Mucosa of gallbladder (tissue), 1 donor: Measurements from ENCODE around the gene EXTL1. TPM values are rescaled to one million over a fixed set of nuclear protein-coding genes. Genes with fewer than 3 reads are reported as not detected.

Experiments used
- DNase-seq: peaks from one replicate; pipeline ENCODE4 v3.0.0-alpha.2; 2020; ENCODE audit warnings: low spot score
- total RNA-seq: library from RNA; stranded (reverse); gene quantifications from one replicate; pipeline ENCODE4 v1.2.1, GENCODE V29; 2021
- donor health status: DM: no; HTN: no; CAD: no.

The EXTL1 gene
- total RNA-seq, 1 donor from 2014 or later, result 1.6 TPM

DNA sequence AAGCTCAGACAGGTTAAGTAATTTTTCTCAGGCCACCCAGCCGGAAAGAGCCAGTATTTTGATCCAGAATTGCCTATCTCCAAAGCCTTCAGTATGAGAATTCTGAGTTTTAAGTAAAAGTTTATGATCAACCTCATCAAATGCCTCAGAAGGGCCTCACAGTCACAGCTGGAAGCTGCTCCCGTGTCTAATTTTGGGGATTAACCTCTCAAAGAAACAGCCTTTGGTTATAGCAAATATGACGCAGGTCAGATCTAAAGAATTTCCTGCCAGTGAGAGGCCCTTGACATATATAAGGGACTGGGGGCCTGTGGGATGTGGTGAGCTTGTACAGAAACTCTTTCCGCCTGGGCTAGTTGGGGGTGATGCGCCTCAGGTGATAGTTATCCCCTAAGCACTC is 2.3 kb downstream of the EXTL1 start:
- no peak for DNase-seq

DNA sequence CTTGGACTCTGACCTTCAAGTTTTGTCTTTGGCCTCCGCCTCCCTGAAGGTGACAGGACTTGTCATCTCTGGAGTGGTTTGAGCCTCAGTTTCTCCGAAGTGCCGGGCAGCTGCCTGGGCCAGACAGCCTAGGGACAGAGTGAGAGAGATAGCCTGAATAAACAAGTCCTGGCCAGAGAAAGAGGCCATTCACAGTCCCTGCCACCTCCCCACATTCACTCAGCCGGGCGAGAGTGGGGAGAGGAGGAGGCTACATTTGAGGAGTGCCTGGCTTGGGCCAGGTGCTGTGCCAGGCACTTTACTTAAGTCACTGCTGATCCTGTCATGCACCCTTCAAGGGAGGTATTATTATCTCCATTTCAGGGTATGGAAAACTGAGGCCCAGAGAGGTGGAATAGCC is 3.5 kb downstream of the EXTL1 start:
- no peak for DNase-seq

DNA sequence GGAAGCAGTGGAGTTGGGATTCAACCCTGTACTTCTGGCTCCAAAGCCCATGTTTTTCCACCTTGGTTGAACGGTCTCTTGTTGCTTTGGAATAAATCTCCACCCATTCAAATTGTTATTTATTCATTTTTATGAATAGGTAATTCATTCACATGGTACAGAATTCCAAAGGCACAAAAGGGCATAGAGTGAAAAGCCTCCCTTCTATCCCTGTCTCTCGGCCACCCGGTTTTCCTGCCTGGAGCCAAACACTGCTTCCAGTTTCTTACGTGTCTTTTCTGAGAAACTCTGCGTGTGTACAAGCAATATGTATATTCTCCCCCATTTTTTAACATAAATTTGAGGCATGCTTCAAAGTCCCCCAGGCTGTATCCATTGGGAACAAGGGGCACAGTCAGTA is 3.9 kb downstream of the EXTL1 start:
- DNase-seq, result no peak

DNA sequence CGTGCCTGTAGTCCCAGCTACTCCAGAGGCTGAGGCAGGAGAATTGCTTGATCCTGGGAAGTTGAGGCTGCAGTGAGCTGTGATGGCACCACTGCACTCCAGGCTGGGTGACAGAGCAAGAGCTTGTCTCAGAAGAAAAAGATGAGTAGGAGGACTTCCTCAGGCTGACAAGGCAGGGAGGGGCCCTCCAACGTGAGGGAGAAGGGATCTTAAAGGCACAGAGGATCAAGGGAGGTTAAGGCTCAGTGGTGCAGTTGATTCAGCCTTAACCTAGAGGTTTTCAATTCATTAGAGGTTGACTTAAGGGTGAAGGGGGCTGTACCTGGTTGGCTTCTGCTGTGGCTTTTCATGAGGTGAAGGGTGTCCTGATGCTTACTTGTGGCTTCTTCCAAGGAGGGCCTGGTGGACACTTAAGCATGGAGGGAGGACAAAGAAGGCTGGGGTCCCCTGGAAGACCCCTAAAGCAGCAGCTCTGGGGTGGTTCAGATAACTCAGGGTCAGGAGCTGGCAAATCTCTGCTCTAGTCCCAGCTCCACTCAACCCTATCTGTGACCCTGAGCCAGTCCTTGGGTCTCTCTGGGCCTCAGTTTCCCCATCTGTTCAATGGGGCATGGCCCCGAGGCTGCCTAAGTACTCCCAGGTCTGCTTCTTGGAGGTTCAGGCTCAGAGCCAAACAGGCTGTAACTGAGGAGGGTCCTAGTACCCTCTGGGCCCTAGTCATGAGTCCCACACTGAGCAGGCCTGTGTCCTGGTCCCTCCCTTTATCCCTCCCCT is 6.3 kb downstream of the EXTL1 start:
- no peak for DNase-seq

DNA sequence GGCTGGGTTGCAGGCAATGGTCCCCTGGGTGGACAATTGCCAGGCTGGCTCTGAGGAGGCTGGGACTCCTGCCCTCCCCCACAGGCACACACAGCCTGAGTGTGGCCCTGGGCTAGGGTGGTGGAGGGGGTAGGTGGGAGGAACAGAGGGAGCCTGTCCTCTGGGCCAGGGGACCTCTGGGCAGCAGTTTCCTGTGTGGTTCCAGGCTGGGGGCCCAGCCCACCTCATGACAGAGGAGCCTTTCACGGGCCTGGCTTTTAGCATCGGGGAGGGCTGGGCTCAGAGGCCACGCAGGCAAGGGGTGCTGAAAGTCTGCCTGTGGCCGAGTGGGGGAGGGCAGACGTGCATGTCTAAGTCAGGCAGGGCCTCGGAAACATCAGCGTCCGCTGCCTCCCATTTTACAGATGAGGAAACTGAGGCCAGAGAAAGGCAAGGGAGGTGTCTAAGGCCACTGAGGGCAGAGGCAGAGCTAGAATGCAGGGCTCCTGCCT is 7.0 kb downstream of the EXTL1 start:
- DNase-seq, result no peak

DNA sequence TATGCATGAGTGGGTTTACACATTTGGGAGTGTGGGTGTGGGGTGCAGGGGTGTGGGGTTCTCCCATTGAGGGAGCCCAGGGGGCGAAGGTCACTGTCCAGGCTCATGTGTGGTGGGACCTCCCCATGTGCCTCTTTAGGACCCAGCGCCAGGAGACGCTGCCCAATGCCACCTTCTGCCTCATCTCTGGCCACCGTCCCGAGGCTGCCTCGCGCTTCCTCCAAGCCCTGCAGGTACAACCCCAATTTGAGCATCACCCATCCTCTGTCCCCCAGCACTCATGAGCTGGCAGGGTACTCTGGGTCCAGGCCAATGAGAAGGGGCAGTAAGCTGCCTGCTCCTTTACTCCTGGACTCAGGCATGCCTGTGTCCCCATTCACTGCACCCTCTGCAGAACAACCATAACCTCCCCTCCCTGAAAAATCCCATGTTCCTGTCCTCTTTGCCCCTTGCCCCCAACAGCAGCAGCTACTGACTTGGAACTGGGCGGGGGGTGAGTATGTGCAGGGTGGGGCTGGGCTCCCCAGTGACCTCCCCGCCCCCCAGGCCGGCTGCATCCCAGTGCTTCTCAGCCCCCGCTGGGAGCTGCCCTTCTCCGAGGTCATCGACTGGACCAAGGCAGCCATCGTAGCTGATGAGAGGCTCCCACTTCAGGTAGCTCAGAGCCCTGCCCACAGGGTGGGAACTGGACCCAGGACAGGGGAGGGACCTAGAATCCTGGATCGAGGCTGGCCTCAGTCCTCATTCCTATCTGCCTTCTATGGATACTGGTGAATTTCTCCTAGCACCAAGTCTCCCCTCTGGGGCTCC is 7.7 kb downstream of the EXTL1 start:
- no peak for DNase-seq

DNA sequence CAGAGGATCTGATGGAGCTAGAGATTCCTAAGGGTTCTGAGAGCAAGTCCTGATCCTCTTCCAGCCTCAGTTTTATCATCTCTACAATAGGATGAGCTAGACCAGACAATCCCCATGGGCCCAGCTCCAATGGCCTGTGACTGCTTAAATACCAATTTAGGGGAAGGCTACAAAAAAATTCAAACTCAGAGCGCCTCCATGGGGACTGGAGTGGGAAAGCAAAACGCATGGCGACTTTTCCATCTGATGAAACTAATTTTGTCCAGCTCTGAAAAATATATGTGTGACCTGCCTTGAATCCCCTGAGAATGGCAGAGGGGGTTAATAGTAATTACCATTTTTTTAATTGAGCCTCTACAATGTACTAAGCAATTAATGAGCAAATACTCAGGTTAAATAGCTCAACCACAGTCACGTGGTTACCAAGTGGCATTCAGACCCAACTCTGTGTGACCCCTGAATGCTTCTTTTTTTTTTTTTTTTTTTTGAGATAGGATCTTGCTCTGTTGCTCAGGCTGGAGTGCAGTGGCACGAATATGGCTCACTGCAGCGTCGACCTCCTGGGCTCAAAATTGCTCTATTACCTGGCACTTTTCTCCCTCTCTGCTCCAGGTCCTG is 8.4 kb downstream of the EXTL1 start:
- DNase-seq, result no peak

DNA sequence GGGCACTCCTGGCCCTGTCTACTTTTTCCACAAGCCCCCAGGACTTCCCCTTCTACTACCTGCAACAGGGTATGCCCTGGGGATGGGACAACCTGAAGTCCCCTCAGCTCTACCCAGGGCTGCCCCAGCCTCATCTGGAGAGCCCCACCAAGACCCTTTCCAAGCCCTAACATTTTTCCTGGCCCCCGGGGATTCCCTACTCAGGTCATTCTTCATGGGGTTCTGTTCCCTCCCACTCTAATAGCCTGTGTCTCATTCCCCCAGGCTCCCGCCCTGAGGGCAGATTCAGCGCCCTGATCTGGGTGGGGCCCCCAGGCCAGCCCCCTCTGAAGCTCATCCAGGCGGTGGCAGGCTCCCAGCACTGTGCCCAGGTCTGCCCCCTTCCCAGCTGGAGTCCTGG is 9.6 kb downstream of the EXTL1 start:
- no peak for DNase-seq

DNA sequence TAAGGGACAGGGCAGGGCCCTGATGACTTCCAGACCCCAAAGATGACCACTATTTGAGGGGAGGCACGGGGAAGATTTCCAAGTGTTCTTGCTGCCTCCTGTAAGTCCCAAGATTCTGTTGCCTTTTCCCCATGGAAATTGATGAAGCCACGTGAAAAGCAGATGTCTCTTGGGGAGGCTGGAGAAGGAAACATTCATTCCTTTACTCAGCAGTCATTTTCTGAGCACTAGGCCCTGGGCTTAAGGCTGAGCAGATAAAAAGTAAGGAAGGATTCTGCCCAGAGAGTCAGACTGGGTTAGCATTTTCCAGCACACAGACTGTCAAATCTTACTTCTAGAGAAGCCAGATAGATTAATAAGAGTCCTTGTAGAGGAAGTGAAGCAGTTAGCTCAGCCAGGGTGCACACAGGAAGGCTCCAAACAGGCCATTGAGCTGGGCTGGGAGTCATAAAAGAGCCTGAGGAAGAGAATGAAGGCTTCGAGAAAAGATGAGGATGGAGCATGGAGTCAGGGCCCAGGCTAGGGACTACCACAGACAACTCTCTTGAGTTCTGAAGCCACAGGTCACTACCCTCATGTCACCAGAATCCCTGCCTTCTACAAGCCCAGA is 10.1 kb downstream of the EXTL1 start:
- DNase-seq, result no peak

DNA sequence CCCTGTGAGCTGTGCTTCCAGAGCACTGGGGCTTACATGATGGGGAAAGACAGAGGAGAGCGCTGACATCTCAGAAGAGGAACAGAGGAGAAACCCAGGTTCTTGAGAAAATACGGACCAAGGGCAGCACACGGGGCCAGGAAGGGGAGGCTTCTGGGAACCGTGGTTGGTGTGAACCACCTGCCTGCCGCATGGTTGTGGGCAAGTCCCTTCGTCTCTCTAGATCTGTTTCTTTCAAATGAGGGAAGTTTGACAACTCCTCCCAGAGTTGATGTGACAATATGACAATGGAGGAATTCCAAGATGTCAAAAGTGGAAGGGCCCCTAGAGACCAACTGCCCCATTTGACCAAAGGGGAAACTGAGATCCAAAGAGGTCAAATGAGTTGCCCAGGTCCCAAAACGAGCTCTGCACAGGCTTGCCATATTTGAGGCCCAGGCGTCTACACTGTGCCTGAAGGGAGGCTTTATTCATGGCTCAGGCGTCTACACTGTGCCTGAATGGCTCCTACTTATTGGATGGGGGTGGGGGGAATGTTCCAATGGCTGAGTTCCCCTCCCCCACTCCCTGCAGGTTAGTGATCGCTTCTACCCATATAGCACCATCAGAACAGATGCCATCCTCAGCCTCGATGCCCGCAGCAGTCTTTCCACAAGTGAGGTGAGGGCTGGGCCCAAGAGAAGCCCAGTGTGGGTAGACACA is 11.2 kb downstream of the EXTL1 start:
- DNase-seq, result no peak

DNA sequence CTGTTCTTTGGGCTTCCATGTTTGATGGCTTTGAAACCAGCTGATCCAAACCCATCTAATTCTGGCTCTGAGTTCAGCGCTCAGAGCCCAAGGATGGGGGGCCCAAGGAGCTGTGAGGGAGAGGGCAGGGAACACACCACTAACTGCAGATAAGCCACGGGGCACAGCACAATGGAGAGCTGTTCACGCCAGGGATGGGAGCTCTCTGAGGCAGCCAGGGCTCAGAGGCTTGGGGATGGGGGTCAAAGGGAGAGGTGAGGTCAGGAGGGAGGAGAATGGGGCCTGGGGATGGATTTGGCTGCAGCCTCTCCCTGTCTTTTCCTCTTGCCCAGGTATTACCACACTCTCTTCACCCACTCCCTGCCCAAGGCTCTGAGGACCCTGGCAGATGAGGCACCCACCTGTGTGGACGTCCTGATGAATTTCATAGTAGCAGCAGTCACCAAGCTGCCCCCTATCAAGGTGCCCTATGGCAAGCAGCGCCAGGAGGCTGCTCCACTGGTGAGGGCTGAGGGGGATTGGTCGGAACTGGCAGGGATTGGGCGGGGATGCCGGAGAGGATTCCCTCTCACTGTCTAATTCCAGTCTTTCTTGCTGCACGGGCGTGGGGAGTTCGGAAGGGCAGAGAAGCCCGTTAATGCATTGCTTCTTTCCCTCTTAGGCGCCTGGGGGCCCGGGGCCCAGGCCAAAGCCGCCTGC is 13.1 kb downstream of the EXTL1 start:
- no peak for DNase-seq

DNA sequence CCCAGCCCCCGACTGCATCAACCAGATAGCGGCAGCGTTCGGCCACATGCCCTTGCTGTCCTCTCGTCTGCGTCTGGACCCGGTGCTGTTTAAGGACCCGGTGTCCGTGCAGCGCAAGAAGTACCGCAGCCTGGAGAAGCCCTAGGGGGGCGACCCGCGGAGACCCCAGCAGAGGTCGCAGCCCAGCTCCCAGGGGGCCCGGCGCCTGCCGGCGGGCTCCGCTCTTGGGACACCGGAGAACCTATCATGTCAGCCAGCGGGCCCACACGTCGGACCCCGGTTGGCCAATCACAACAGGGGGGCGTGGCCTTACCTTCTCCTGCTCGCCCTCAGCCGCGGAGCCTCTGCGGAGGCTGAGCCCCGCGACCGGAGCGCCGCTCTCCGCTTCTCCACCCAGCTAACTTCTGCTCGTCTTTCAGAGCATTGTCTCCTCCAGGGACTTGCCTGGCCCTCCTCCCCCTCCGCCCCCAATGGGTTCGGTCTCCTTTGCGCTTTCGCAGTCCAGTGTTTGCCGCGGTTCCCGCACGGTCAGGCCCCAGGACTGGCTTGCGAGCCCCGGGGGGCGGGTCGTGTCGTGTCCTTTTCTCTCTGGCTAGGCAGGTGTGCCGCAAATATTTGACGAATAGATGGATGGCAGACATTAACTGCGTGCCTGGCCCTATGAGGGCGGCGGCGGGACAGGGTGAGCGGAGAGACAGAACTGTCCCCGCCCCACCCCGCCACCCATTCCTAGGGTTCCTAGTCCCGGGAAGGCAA is 13.8 kb downstream of the EXTL1 start:
- peak; percentile 96 for DNase-seq

DNA sequence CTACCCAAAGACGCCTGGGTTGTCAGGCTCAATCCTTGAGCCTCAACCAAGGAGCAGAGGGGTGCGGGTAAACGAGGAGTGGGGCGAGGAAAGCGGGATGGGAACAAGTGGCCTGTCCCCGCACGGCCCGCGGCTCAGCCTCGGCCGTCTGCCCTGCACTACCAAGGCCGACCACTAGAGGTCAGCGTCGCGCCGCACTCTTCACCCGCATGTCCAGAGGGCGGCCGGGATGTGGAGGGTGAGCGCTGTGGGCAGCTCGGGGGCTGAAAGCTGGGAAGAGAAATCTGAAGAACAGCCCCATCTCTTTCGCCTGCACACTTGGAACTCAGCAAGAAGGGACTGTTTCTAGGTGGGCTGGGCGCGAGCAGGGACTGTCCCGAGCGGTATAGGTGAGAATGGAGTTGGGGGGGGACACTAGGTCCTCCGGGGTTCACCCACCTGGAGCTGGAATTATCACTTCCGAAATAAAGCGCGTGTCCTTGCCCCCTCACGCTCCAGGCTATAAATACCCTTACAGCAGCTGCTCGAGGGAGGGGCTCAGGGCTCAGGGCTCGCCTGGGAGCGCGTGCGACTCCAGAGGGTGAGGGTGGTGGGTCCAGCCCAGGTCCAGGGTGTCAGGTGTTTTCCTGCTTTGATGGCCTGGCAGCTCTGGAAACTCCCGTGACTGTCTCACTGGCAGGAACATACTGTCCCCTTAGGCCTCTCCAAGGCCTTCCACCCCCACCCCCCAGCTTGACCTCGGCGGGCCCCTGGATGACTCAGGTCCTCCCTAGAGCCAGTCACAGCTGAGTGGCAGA is 14.6 kb downstream of the EXTL1 start:
- peak; percentile 88 for DNase-seq

DNA sequence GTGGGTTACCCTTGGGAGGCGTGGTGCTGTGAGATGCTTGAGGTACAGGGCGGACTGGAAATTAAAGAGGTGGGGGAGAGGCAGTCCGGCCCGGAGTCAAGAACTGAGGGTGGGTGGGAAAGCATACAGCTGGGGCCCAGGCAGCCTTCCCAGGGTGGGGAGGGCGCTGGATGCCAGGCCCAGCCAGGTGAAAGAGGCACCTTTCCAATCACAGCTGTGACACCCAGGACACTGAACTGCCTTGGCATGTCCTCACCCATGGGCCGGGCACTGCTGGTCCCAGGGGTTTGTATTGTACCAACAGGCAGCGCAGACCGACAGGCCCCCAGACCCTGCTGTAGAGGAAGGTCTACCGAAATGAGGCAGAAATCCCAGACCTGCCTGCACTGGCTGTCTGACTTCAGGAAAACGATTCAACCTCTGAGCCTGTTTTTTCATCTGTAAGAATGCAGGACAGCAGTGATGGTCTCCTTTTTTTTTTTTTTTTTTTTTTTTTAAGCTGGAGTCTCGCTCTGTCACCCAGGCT is 15.2 kb downstream of the EXTL1 start:
- no peak for DNase-seq

DNA sequence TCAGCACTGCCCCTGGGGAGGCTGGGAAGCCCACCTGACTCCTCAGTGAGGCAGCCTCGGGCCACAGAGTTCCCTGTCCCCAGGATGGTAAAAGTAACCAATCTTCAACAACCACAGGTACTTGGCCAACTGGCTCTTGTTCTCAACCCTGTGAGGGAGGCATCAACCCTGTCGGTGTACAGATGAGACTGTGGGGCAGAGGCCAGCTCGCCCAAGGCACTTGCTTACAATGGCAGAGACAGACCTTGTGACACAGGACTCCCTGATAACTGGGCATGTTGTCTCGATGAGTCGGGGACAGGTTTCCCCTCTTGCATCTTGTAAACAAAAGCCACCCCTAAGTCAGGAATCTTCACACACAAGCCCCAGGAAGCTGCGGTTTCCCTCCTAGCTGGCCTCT is 16.3 kb downstream of the EXTL1 start:
- no peak for DNase-seq

DNA sequence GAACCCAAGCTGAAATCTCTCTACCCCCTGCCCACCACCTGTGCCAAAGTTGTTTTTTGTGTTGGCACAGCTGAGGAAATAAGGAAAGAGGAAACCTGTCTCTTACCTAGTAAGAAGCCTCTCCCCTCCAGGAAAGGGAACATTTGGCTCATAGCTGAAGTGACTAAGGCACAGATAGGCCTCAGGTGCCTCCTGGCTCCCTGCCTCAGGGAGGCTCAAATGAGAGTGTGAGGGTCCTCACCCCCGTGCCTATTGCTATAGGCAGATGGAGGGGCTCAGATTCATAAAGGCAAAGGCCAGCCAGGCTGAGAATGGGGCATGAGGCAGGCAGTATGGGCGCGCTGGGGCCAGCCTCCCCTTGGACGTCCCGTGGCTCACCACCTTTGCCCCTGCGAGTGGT is 16.9 kb downstream of the EXTL1 start:
- no peak for DNase-seq

DNA sequence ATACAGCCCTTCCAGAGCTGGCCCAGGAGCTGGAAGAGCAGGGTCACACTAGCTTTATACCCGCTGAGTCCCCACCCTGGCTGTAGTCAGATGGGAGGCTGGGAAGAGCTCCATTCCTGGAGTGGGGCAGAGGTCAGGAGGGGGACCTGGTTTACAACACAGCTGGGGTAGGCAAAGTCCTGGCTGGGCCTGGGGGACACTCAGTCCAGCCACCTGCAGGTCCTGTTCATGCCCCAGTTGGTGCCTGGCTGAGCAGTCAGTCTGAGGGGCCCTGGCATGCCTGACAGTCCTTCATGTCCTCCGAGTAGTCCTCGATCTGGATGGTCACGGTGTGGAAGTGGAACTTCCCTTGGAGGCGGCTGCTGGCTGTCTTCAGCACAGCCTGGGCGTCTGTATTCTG is 17.3 kb downstream of the EXTL1 start:
- no peak for DNase-seq

DNA sequence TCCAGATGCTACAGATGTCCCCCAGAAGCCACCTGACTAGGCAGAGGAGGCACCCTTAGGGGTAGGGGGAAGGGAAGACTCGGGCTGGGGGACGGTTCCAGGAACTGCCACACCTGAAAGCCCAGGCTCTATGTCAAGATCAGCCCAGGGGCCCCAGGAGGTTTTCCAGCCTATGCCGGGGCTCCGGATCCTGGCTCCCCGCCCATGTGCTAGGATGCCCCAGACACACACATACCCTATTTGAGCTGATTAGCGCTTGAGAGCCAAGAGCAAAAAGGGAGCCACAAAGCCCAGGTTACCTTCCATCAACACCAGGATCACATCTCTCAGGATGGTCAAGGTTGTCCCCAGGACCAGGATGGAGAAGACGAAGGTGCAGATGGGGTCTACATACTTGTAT is 19.8 kb downstream of the EXTL1 start:
- no peak for DNase-seq

DNA sequence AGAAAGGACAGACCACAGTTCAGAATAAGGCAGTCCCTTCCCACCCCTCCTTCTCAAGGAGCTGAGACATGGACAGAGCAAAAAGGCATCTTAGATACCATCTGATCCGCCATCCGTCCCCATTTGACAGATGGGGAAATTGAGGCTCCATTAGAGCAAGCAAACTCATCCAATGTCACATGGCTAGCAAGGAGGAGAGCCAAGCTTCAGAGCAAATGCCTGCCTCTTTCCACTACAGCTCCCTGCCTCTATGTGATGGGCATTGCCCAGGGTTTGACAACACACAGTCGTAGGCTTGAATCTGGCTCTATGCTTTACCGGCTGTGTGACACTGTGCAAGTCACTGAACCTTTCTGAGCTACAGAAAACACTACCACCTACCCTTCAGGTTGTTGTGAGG is 20.4 kb downstream of the EXTL1 start:
- DNase-seq, result no peak
